B cell (primary cell): ENCODE measurements around the gene TGFBR2. TPM values are rescaled to one million over a fixed set of nuclear protein-coding genes. Genes with fewer than 3 reads are reported as not detected.

ENCODE experiments used
- ATAC-seq: fragments of 200-7000 bp; cut with Tn5 transposase; one replicate; pipeline ENCODE4 v1.10.0; 2021; ENCODE audit warnings: low read depth, mild to moderate bottlenecking, moderate number of reproducible peaks, moderate library complexity
- CTCF ChIA-PET: fragments of 350-600 bp; sonication (Branson Sonifier 250); formaldehyde crosslinking; loops from one replicate; lab custom pipeline; 2021; ENCODE audit warnings: antibody characterized with exemption, inconsistent platforms; lab: Charles Lee
- POLR2A ChIA-PET: fragments of 350-600 bp; sonication (Branson Sonifier 250); formaldehyde crosslinking; loops from one replicate; lab custom pipeline; 2021; ENCODE audit warnings: antibody characterized with exemption; lab: Charles Lee
- DNase-seq: peaks from one replicate; pipeline ENCODE4 v3.0.0; 2013
- H2AFZ ChIP-seq: 2 replicates; pipeline ENCODE4 v1.6.1; 2012; ENCODE audit warnings: mild to moderate bottlenecking, low read depth, low read length; ENCODE audit not compliant: insufficient read depth, poor library complexity, severe bottlenecking
- H3K27ac ChIP-seq, 2 donors: 1 replicate in 1 of 2; 2 replicates in 1 of 2; pipeline ENCODE4 v1.5.1; 2012 to 2013; ENCODE audit warnings: low read length in 2 of 2, mild to moderate bottlenecking in 2 of 2, moderate library complexity in 1 of 2
- H3K27me3 ChIP-seq, 4 experiments: fragments of 200-600 bp in 1 of 4; sonication (generic) in 1 of 4; replicated peaks in 1 of 4; 1 replicate in 2 of 4; 2 replicates in 2 of 4; pipeline versions ENCODE4 v1.6.1 to v1.7.0; 2013 to 2016; ENCODE audit warnings: low read length in 3 of 4, mild to moderate bottlenecking in 2 of 4, mixed read lengths in 1 of 4, moderate library complexity in 1 of 4; ENCODE audit not compliant: insufficient read depth in 4 of 4, control insufficient read depth in 3 of 4; ENCODE audit errors: control extremely low read depth in 1 of 4
- H3K36me3 ChIP-seq, 2 experiments: replicated peaks in 1 of 2; 1 replicate in 1 of 2; 2 replicates in 1 of 2; pipeline versions ENCODE4 v1.6.1 to v1.7.1; 2013; ENCODE audit warnings: low read length in 1 of 2; ENCODE audit not compliant: insufficient read depth in 2 of 2, control insufficient read depth in 1 of 2; ENCODE audit errors: control extremely low read depth in 1 of 2, extremely low read depth in 1 of 2
- H3K4me1 ChIP-seq, 2 donors: fragments of 200-600 bp in 1 of 2; sonication (generic) in 1 of 2; 1 replicate in 1 of 2; 2 replicates in 1 of 2; pipeline versions ENCODE4 v1.5.1 to v1.6.1; 2013 to 2017; ENCODE audit warnings: low read length in 2 of 2; ENCODE audit not compliant: control insufficient read depth in 2 of 2, insufficient read depth in 2 of 2
- H3K4me2 ChIP-seq: replicated peaks from 2 replicates; pipeline ENCODE3; 2012; ENCODE audit warnings: mild to moderate bottlenecking, low read depth, low read length; ENCODE audit not compliant: poor library complexity, severe bottlenecking
- H3K4me3 ChIP-seq, 5 experiments: fragments of 200-600 bp in 1 of 5; sonication (generic) in 1 of 5; 1 replicate in 3 of 5; 2 replicates in 2 of 5; pipeline versions ENCODE4 v1.5.1 to v1.7.0; 2011 to 2016; ENCODE audit warnings: low read length in 4 of 5, mild to moderate bottlenecking in 4 of 5, low read depth in 2 of 5, control low read depth in 1 of 5, moderate library complexity in 1 of 5; ENCODE audit not compliant: insufficient read depth in 1 of 5; ENCODE audit errors: control extremely low read depth in 1 of 5, extremely low read depth in 1 of 5
- H3K79me2 ChIP-seq: fragments of 200-600 bp; sonication (generic); one replicate; pipeline ENCODE4 v1.6.0; 2016; ENCODE audit warnings: low read length; ENCODE audit not compliant: control insufficient read depth, insufficient read depth
- H3K9ac ChIP-seq: fragments of 200-600 bp; sonication (generic); 2 replicates; pipeline ENCODE4 v1.6.1; 2017; ENCODE audit warnings: mild to moderate bottlenecking, low read length, moderate library complexity
- H3K9me3 ChIP-seq, 3 donors: one replicate each; pipeline versions ENCODE4 v1.6.1 to v1.7.1; 2013; ENCODE audit warnings: low read length in 2 of 3; ENCODE audit not compliant: control insufficient read depth in 2 of 3, insufficient read depth in 1 of 3; ENCODE audit errors: control extremely low read depth in 1 of 3
- H4K20me1 ChIP-seq: 2 replicates; pipeline ENCODE4 v1.6.0; 2012; ENCODE audit warnings: mild to moderate bottlenecking, low read length; ENCODE audit not compliant: insufficient read depth, control insufficient read depth, poor library complexity, severe bottlenecking
- H3K27ac Mint-ChIP-seq: one replicate; pipeline ENCODE4 v1.8.0; 2021; ENCODE audit warnings: mixed read lengths
- H3K27me3 Mint-ChIP-seq: one replicate; pipeline ENCODE4 v1.8.0; 2021; ENCODE audit warnings: mixed read lengths
- H3K4me1 Mint-ChIP-seq: one replicate; pipeline ENCODE4 v1.8.0; 2021; ENCODE audit warnings: mixed read lengths
- H3K4me3 Mint-ChIP-seq: one replicate; pipeline ENCODE4 v1.8.0; 2021; ENCODE audit warnings: mixed read lengths
- H3K9me3 Mint-ChIP-seq: one replicate; pipeline ENCODE4 v1.8.0; 2022; ENCODE audit warnings: mixed read lengths; ENCODE audit not compliant: insufficient read depth
- CTCF ChIP-seq: fragments of 200-600 bp; IDR thresholded peaks from one replicate; pipeline ENCODE4 v1.8.0; 2022; ENCODE audit warnings: antibody characterized with exemption, mild to moderate bottlenecking
- EZH2 ChIP-seq: IDR thresholded peaks from 2 replicates; pipeline ENCODE4 v1.6.1; 2012; ENCODE audit warnings: borderline replicate concordance, low read depth, mild to moderate bottlenecking, moderate library complexity, low read length; ENCODE audit not compliant: insufficient read depth, poor library complexity, severe bottlenecking
- whole genome bisulfite sequencing: methylation state at CpG from one replicate; pipeline ENCODE4 v1.1.5; 2013; ENCODE audit warnings: missing lambda C conversion rate; ENCODE audit not compliant: insufficient coverage; 5-methylcytosine and 5-hydroxymethylcytosine counted together
- intact Hi-C: fragments of 100-400 bp; cut with micrococcal nuclease; formaldehyde crosslinking; loops from one replicate; pipeline ENCODE4 v1.10.0; 2022
- polyA plus RNA-seq: library from polyadenylated mRNA; depleted of rRNA; stranded (reverse); fragments of >200 nt; gene quantifications from 2 replicates; pipeline ENCODE4 v1.2.3, GENCODE V29; 2012
- total RNA-seq, 2 donors: library from RNA; stranded (reverse); fragments of 120-200 nt in 1 of 2; gene quantifications; 1 replicate in 1 of 2; 2 replicates in 1 of 2; pipeline versions ENCODE4 v1.2.3 to v1.2.4, GENCODE V29; 2013 to 2022

Gene TGFBR2
- total and polyA plus RNA-seq, 2 donors (not counting 1 experiment from before 2014, with no cell fraction given) = 68.7 to 189 TPM

- WGBS = 70% methylated on average over 1 of the region's 5 CpGs
- ATAC-seq (no peak), DNase-seq (no peak)
- Mint-ChIP-seq H3K27ac (peak overlapping the region; percentile 93), H3K4me3 (peak overlapping the region; percentile 59), H3K4me1 (peaks cover 94% of the 10 kb centered on the region), H3K27me3 (no peaks in the 10 kb centered on the region), H3K9me3 (no peaks in the 10 kb centered on the region)
- Histone ChIP-seq H3K4me2 (peak overlapping the region; percentile 64), H4K20me1 (no peaks in the 10 kb centered on the region), H3K4me1 (peaks cover 93 to 99% of the 10 kb centered on the region in 2 donors), H2AFZ (no peak overlapping the region), H3K79me2 (peaks cover 100% of the 10 kb centered on the region), H3K9ac (no peak overlapping the region), H3K36me3 (peaks cover 1 to 46% of the 10 kb centered on the region in 2 experiments), H3K27me3 (no peaks in the 10 kb centered on the region), H3K27ac (peak overlapping the region; percentile 52 to 89), H3K4me3 (no peak overlapping the region), H3K9me3 (no peaks in the 10 kb centered on the region)
- TF ChIP-seq EZH2 (no peak), CTCF (no peak)
- POLR2A ChIA-PET = no interaction called here
- intact Hi-C loops = loop anchor here (2.0 to 5.0 kb wide), 2 partner anchors 41 to 66 kb away; no protein-coding TSS in a partner anchor
- CTCF ChIA-PET = no interaction called here
Measured at GRCh38 chr3:30626443-30627180, 20.2 kb downstream of the TGFBR2 start.
